GM21717 (cell line): ENCODE results near the gene IPCEF1.
"Not testable (repeated sequence)": the region's sequence is repeated elsewhere in the genome, so short reads cannot be mapped to it uniquely, and the experiment has no call there.

Source experiments
- ATAC-seq: cut with Tn5 transposase; IDR thresholded peaks from one replicate; pipeline ENCODE4 v1.9.1; 2021; ENCODE audit warnings: mild to moderate bottlenecking, moderate library complexity; ENCODE audit not compliant: unreplicated experiment

The IPCEF1 gene

GRCh38 chr6:154337406-154338005, 19.1 kb downstream of the IPCEF1 start:
- no peak for ATAC-seq

- peak; percentile 58 for ATAC-seq
Observed at GRCh38 chr6:154334147-154334546, 22.5 kb downstream of the IPCEF1 start.

- ATAC-seq, result no peak
Observed at GRCh38 chr6:154331750-154332149, 24.9 kb downstream of the IPCEF1 start.

GRCh38 chr6:154329350-154330170, 27.0 kb downstream of the IPCEF1 start:
- no peak for ATAC-seq

- ATAC-seq, result not testable (repeated sequence)
Observed at GRCh38 chr6:154327313-154327712, 29.3 kb downstream of the IPCEF1 start.

DNA sequence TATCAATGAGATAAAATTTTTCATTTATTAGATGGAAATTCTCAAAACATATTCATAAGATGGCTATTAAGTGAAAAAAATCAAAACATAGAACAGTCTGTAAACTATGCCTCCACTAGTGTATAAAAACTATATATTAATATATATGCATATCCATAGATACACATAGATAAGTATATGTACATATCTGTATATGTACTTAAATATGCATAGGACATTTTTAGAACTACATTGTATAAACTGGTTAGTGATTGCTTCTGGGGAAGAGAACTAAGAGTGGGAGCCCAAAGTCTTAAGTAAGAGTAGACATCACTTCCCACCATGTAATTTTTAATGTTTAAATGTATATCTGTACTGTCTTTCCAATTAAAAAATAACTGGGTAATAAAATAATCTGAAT, 31.5 kb downstream of the IPCEF1 start:
- ATAC-seq, result no peak

DNA sequence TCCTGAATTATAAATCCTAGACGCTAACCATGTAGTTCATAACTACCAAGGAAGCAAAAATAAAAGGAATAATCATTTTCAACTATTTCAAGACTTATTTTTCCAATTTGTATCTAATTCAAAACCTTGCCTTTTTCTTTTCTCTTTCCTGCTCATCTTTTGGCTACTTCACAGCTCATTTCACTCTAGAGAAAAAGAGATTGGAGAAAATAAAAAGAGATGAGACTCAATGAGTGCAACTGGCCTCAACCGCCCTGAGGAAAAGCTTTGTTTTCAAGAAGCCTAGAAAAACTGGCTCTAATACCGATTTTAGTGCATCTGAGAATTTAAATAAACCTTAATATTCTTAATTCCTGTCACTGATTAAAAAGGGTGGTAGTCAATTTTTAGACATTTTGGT, 36.4 kb downstream of the IPCEF1 start:
- ATAC-seq, result no peak

- ATAC-seq, result peak; percentile 38
Observed at GRCh38 chr6:154319231-154319858, 37.3 kb downstream of the IPCEF1 start.

DNA sequence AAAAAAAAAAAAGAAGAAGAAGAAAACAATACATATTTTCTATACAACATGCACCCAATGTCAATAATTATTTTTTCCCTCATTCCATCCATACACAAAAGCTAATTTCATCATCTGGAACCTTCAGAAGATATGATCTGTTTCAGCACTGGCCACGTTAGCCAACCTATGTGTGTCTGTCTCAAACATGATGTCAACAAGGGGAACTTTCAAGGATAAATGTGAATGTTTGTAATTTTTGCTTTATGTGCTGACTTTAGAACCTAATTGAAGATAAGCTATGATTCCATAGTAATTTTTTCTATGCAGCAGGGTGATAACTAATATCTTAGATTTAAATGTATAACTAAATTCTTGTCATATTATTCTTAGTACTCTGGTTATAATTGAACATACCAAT, 37.9 kb downstream of the IPCEF1 start:
- no peak for ATAC-seq

- ATAC-seq, result no peak
Observed at GRCh38 chr6:154316131-154316530, 40.5 kb downstream of the IPCEF1 start.

GRCh38 chr6:154314084-154314483, 42.5 kb downstream of the IPCEF1 start:
- ATAC-seq, result no peak

DNA sequence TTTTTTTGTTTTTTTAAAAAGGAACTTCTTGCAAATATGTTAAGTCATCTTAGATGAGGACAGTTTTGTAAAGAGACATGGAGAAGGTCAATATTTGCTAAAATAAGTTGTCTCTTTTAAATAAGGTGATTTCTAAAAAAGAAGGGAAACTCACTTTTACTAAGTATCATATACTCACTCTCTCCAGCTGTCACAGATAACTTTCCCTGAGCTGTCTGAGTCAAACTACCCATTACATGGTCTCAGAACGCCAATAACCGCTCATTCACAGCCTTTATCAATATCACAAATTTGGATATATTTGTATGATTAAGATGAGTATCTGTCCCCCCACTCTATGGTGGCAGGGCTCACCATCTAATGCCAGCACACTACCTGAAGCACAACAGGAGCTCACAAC, 47.6 kb downstream of the IPCEF1 start:
- peak; percentile 41 for ATAC-seq

DNA sequence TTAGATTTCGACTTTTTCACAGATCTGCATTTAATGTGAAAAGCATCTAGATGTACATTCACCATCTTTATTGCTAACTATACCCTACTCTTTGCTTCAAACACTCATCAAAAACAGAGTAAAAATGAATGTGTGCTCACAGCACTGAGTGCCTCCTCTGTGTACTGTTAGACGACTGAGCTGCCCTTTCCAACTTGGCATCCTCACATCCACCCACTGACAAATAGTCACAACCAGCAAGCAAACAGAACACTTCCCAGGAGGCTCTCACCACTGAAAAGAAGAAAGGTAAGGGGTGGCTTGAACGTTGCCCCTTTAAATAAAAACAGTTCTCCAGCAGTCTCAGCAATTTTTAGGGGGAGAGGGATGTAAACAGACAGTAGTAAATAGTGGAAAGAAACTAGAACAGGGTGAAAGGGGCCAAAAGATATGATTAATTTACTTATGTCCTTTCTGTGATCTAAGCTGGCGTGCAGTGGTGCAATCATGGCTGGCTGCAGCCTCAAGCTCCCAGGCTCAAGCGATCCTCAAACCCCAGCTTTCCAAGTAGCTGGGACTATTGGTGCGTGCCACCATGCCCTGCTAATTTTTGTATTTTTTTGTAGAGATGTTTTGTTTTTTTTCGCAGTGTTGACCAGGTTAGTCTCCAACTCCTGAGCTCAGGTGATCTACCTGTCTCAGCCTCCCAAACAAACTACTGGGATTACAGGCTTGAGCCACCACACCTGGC, 48.7 kb downstream of the IPCEF1 start:
- no peak for ATAC-seq

DNA sequence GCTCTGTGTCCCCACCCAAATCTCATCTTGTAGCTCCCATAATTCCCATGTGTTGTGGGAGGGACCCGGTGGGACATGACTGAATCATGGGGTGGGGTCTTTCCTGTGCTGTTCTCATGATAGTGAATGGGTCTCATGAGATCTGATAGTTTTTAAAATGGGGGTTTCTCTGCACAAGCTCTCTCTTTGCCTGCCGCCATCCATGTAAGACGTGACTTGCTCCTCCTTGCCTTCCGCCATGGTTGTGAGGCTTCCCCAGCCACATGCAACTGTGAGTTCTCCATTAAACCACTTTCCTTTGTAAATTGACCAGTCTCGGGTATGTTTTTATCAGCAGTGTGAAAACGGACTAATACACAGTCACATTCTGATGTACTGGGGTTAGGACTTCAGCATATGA, 49.5 kb downstream of the IPCEF1 start:
- ATAC-seq, result not testable (repeated sequence)

DNA sequence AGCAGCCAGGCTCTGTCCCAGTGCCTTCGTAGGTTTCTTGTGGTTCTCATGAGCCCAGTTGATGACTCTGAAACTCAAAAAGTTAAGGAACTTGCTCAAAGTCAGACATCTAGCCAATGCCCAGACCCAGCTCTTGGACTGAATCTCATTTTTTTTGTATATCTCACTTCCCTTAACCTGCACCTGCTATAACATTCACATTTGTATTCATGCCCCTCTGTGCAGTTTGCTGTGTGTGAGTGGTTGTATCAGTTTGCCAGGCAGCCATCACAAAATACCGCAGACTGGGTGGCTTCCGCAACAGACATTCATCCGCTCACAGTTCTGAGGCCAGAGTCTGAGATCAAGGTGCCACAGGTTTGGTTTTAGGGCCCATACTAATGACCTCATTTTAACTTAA, 49.9 kb downstream of the IPCEF1 start:
- ATAC-seq, result peak; percentile 39

DNA sequence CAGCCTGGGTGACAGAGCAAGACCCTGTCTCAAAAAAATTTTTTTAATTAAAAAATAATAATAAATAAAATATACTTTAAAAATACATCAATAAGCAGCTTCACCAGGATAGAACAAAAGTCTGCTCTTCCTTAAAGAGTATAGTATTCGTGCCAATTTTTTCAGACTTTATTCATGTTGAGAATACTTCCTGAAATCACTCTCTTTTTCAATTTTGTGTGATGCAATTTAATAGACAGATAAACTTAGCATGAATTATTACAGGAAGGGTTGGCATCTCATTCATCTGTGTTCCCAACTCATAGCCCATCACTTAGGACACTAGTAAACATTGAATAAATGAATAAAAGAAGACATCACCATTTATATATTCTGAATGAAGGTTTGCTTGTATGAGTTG, 52.4 kb downstream of the IPCEF1 start:
- ATAC-seq, result no peak

DNA sequence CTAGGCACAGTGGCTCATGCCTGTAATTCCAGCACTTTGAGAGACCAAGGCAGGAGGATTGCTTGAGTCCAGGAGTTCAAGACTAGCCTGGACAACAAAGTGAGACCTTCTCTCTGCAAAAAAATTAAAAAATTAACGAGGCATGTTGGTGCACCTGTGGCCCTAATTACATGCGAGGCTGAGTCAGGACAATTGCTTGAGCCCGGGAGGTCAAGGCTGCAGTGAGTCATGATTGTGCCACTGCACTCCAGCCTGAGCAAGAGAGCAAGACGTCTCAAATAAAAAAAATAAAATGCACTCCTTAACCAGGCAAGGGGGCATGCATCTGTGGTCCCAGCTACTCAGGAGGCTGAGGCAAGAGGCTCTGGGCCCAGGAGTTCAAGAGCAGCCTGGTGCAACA, 53.0 kb downstream of the IPCEF1 start:
- not testable (repeated sequence) for ATAC-seq

GRCh38 chr6:154301839-154302752, 54.5 kb downstream of the IPCEF1 start:
- ATAC-seq, result peak; percentile 88

GRCh38 chr6:154301086-154301625, 55.4 kb downstream of the IPCEF1 start:
- no peak for ATAC-seq

DNA sequence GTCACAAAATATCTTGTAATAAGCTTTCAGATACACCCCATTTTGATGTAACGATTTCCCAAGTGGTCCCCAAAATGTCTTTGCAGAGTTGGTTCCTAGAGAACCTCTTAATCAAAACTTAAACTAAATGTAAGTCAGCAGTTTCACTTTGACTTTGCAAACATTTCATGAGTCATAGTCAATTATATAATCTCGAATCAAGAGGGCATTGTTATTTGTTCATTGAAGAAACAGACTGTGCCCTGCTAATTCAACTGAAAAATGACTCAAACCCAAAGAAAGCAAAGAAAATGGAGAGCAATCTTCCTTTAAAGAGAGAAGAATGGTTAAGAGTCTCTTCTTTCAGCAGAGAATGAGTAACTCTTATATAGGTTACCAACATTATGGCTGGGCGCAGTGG, 58.3 kb downstream of the IPCEF1 start:
- peak; percentile 34 for ATAC-seq
